HepG2 (cell line): ENCODE data around the gene SLAMF8. TPM values are rescaled to one million over a fixed set of nuclear protein-coding genes. Genes with fewer than 3 reads are reported as not detected.

ENCODE experiments used
- ATAC-seq: fragments of 200-7000 bp; cut with Tn5 transposase; 3 replicates; pipeline ENCODE4 v1.9.1; 2020; ENCODE audit warnings: mild to moderate bottlenecking, moderate library complexity
- BruUV-seq: library from RNA; stranded (reverse); fragments of 400-500 nt; replicated peaks from 2 replicates; lab custom pipeline; 2021; lab: Mats Ljungman, UMichigan
- CTCF ChIA-PET: fragments of 300-600 bp; formaldehyde crosslinking; extraction: SDS; loops from one replicate; lab custom pipeline; 2021; ENCODE audit warnings: low total read pairs, inconsistent platforms, low intra/inter-chr PET ratio; lab: Yijun Ruan, JAX
- POLR2A ChIA-PET: fragments of 350-600 bp; sonication (Branson Sonifier 250); formaldehyde crosslinking; loops from one replicate; lab custom pipeline; 2020; ENCODE audit warnings: antibody characterized with exemption, inconsistent platforms; lab: Yijun Ruan, JAX
- DNase-seq: peaks from one replicate; pipeline ENCODE4 v3.0.0-alpha.2; 2015; ENCODE audit warnings: low spot score
- FAIRE-seq: peaks from 3 replicates; lab custom pipeline; 2011; peaks lifted over from hg19 to GRCh38; lab: Jason Lieb, UNC
- H2AFZ ChIP-seq: one replicate; pipeline ENCODE4 v1.6.1; 2011; ENCODE audit warnings: low read length, inconsistent platforms
- H3K27ac ChIP-seq: fragments of 300-600 bp; 3 replicates; pipeline ENCODE4 v1.8.0; 2011; ENCODE audit warnings: mixed run types, mild to moderate bottlenecking, mixed read lengths, low read length, inconsistent platforms; ENCODE audit not compliant: insufficient read depth; ENCODE audit errors: extremely low read length
- H3K27me3 ChIP-seq, 2 experiments: fragments of 200-600 bp in 1 of 2; 2 replicates in 1 of 2; 3 replicates in 1 of 2; pipeline versions ENCODE4 v1.6.0 to v1.8.0; 2011; ENCODE audit warnings: low read length in 2 of 2, mild to moderate bottlenecking in 2 of 2, moderate library complexity in 2 of 2, inconsistent platforms in 1 of 2; ENCODE audit not compliant: insufficient read depth in 2 of 2, control insufficient read depth in 1 of 2
- H3K36me3 ChIP-seq, 2 experiments: fragments of 200-600 bp in 1 of 2; replicated peaks in 1 of 2; 2 replicates in 1 of 2; 3 replicates in 1 of 2; pipeline versions ENCODE4 v1.5.1 to v1.8.0; 2011; ENCODE audit warnings: low read length in 2 of 2, inconsistent platforms in 1 of 2; ENCODE audit not compliant: insufficient read depth in 2 of 2, control insufficient read depth in 1 of 2
- H3K4me1 ChIP-seq: 2 replicates; pipeline ENCODE4 v1.5.1; 2012; ENCODE audit warnings: low read length, inconsistent platforms; ENCODE audit not compliant: insufficient read depth
- H3K4me2 ChIP-seq: 2 replicates; pipeline ENCODE4 v1.6.0; 2011; ENCODE audit warnings: low read depth, low read length, inconsistent platforms
- H3K4me3 ChIP-seq, 3 experiments: fragments of 200-600 bp in 1 of 3; sonication (generic), shearing (Covaris generic) in 1 of 3; replicated peaks in 1 of 3; 2 replicates each; pipeline ENCODE4 v1.5.1; 2011 to 2016; ENCODE audit warnings: low read length in 3 of 3, inconsistent platforms in 2 of 3, low read depth in 2 of 3, mild to moderate bottlenecking in 2 of 3, control low read depth in 1 of 3, mixed read lengths in 1 of 3; ENCODE audit not compliant: insufficient read depth in 1 of 3
- H3K79me2 ChIP-seq: one replicate; pipeline ENCODE4 v1.6.1; 2011; ENCODE audit warnings: low read length, inconsistent platforms; ENCODE audit not compliant: insufficient read depth
- H3K9ac ChIP-seq: 2 replicates; pipeline ENCODE4 v1.6.0; 2011; ENCODE audit warnings: mild to moderate bottlenecking, low read depth, low read length, inconsistent platforms; ENCODE audit not compliant: insufficient read depth
- H3K9me3 ChIP-seq: 2 replicates; pipeline ENCODE4 v1.5.1; 2012; ENCODE audit warnings: mild to moderate bottlenecking, low read length
- H4K20me1 ChIP-seq: 2 replicates; pipeline ENCODE4 v1.6.0; 2011; ENCODE audit warnings: inconsistent platforms, mild to moderate bottlenecking, low read length, moderate library complexity; ENCODE audit not compliant: insufficient read depth
- ARID3A ChIP-seq: IDR thresholded peaks from 2 replicates; pipeline ENCODE4 v1.6.1; 2012; ENCODE audit warnings: low read depth, low read length, improper control_type of control experiment
- FOXO1 ChIP-seq: sonication (generic); formaldehyde crosslinking; IDR thresholded peaks from 2 replicates; pipeline ENCODE4 v1.4.0; 2020; ENCODE audit warnings: missing genetic modification reagents
- HNF1B ChIP-seq: sonication (generic); formaldehyde crosslinking; IDR thresholded peaks from 2 replicates; pipeline ENCODE4 v1.5.1; 2020; ENCODE audit warnings: mild to moderate bottlenecking, moderate library complexity, missing genetic modification reagents
- IRF2 ChIP-seq: IDR thresholded peaks from 2 replicates; pipeline ENCODE4 v1.6.1; 2018; ENCODE audit warnings: missing genetic modification reagents, missing compliant biosample characterization
- MIER3 ChIP-seq: IDR thresholded peaks from 2 replicates; pipeline ENCODE4 v1.6.1; 2016; ENCODE audit warnings: missing compliant biosample characterization, borderline replicate concordance
- MYNN ChIP-seq: sonication (generic); formaldehyde crosslinking; IDR thresholded peaks from 2 replicates; pipeline ENCODE4 v1.4.0; 2020; ENCODE audit warnings: mild to moderate bottlenecking, low read depth, missing genetic modification reagents
- NRL ChIP-seq: sonication (generic); formaldehyde crosslinking; IDR thresholded peaks from 2 replicates; pipeline ENCODE4 v1.5.0; 2020; ENCODE audit warnings: missing genetic modification reagents, mild to moderate bottlenecking, moderate library complexity, borderline replicate concordance
- PLRG1 ChIP-seq: fragments of 450-650 bp; conservative IDR thresholded peaks from 2 replicates; pipeline ENCODE4 v1.6.1; 2016
- TFAP4 ChIP-seq: sonication (generic); IDR thresholded peaks from 2 replicates; pipeline ENCODE4 v1.6.1; 2016; ENCODE audit warnings: low read depth, borderline replicate concordance
- ZBTB20 ChIP-seq: sonication (generic); formaldehyde crosslinking; IDR thresholded peaks from 2 replicates; pipeline ENCODE4 v1.8.1; 2023; ENCODE audit warnings: missing genetic modification reagents, low read depth, mild to moderate bottlenecking, borderline replicate concordance
- ZNF205 ChIP-seq: IDR thresholded peaks from 2 replicates; pipeline ENCODE4 v1.6.1; 2018; ENCODE audit warnings: missing biosample characterization, missing genetic modification reagents
- ZNF337 ChIP-seq: sonication (generic); formaldehyde crosslinking; IDR thresholded peaks from 2 replicates; pipeline ENCODE4 v1.5.1; 2020; ENCODE audit warnings: missing genetic modification reagents, low read depth, mild to moderate bottlenecking, borderline replicate concordance
- ZNF564 ChIP-seq: sonication (generic); formaldehyde crosslinking; IDR thresholded peaks from 2 replicates; pipeline ENCODE4 v1.8.1; 2023; ENCODE audit warnings: mild to moderate bottlenecking, missing genetic modification reagents
- ZNF629 ChIP-seq: sonication (generic); formaldehyde crosslinking; conservative IDR thresholded peaks from 2 replicates; pipeline ENCODE4 v1.5.0; 2020; ENCODE audit warnings: missing genetic modification reagents
- WGBS: methylation state at CpG from one replicate; pipeline ENCODE4 v1.1.6; 2017; ENCODE audit warnings: low lambda C conversion rate; 5-methylcytosine and 5-hydroxymethylcytosine counted together
- in situ Hi-C: cut with HindIII; loops from 2 replicates; pipeline ENCODE4 v1.10.0; 2017; ENCODE audit warnings: low pct_unique_long_range_greater_than_20kb; ENCODE audit not compliant: extremely low pct_ligation_motif_present
- intact Hi-C: fragments of 100-400 bp; cut with micrococcal nuclease; formaldehyde crosslinking; loops from one replicate; pipeline ENCODE4 v1.10.0; 2022; ENCODE audit not compliant: unreplicated experiment
- polyA plus RNA-seq, 8 experiments: library from polyadenylated mRNA; depleted of rRNA in 3 of 8; stranded (reverse) in 7 of 8; unstranded in 1 of 8; fragments of >200 nt; fragmentation: Illumina TruSeq in 4 of 8; extraction: Trizol in 4 of 8; gene quantifications; 2 replicates each; pipeline versions ENCODE4 v1.2.1 to v1.2.3, GENCODE V29; 2011 to 2016; ENCODE audit warnings: low read depth in 4 of 8, missing spikeins in 1 of 8, mixed read lengths in 1 of 8; ENCODE audit not compliant: insufficient read depth in 1 of 8
- total RNA-seq, 5 experiments: library from RNA; depleted of rRNA; stranded (reverse); fragments of >200 nt; fragmentation: Illumina TruSeq; extraction: Trizol; gene quantifications; 2 replicates each; pipeline ENCODE4 v1.2.3, GENCODE V29; 2016; ENCODE audit warnings: low read depth in 1 of 5
- TF ChIP-seq, protein P1 (sequence below): IDR thresholded peaks from 2 replicates; pipeline ENCODE4 v1.6.1; 2016
- TF ChIP-seq, protein P2 (sequence below): sonication (generic); formaldehyde crosslinking; IDR thresholded peaks from 2 replicates; pipeline ENCODE4 v1.4.0; 2020; ENCODE audit warnings: missing genetic modification reagents, borderline replicate concordance

Gene SLAMF8
- total and polyA plus RNA-seq, 2 of the 13 experiments (the other 11 are each of a cell fraction or from before 2014, with no cell fraction given) = not detected

DNA sequence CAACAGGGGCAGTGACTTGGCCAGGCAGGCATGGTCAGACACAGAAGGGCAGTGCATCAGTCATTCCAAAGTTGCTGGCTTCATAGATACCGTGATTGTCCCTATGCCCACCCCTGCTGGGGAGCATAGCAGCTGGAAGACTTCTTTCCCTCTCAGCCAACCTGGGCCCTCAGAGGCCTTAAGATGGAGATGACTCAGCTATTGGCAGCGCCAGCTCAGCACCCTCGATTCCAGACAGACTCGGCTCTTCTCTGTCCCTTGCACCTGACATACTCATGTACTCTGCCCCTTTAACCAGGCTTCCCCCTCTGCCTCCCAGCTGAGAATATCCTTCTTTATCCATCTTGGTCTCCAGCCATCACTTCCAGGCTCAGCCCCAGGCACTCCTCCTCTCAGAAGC lies 16.8 kb downstream of the SLAMF8 start:
- 67% methylated on average over 3 of the region's 4 CpGs for WGBS
- Histone ChIP-seq H3K79me2 (no peaks in the 10 kb centered on the region), H3K9ac (no peak overlapping the region), H3K27ac (no peak overlapping the region), H3K27me3 (peaks cover 0 to 4% of the 10 kb centered on the region in 2 experiments; a peak in 3 of 5 replicates), H3K4me2 (no peak overlapping the region), H3K9me3 (no peaks in the 10 kb centered on the region), H3K4me1 (peaks cover 8% of the 10 kb centered on the region; the same call in 1 of the 2 replicates), H3K36me3 (no peaks in the 10 kb centered on the region), H2AFZ (no peak overlapping the region), H3K4me3 (no peak overlapping the region), H4K20me1 (no peaks in the 10 kb centered on the region)
- no TSS peak for BruUV-seq
- intact Hi-C loops (no loop called here), in situ Hi-C loops (no loop called here)
- ChIA-PET POLR2A (no interaction called here), CTCF (no interaction called here)
- DNase-seq (no peak), FAIRE-seq (no peak), ATAC-seq (no peak)
- no peak for TF ChIP-seq IRF2 (CRISPR knock-in tag)
- no peak for TF ChIP-seq PLRG1
- TF ChIP-seq, protein P1, sequence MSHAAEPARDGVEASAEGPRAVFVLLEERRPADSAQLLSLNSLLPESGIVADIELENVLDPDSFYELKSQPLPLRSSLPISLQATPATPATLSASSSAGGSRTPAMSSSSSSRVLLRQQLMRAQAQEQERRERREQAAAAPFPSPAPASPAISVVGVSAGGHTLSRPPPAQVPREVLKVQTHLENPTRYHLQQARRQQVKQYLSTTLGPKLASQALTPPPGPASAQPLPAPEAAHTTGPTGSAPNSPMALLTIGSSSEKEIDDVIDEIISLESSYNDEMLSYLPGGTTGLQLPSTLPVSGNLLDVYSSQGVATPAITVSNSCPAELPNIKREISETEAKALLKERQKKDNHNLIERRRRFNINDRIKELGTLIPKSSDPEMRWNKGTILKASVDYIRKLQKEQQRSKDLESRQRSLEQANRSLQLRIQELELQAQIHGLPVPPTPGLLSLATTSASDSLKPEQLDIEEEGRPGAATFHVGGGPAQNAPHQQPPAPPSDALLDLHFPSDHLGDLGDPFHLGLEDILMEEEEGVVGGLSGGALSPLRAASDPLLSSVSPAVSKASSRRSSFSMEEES = no peak
- TF ChIP-seq FOXO1 (CRISPR knock-in tag) = no peak
- TF ChIP-seq MYNN (CRISPR knock-in tag) = no peak
- TF ChIP-seq ARID3A = no peak
- no peak for TF ChIP-seq ZNF205
- TF ChIP-seq ZNF564 (CRISPR knock-in tag) = no peak
- no peak for TF ChIP-seq TFAP4
- TF ChIP-seq ZNF337 = no peak
- TF ChIP-seq NRL (CRISPR knock-in tag) = no peak
- no peak for TF ChIP-seq ZBTB20 (CRISPR knock-in tag)
- TF ChIP-seq, protein P2, sequence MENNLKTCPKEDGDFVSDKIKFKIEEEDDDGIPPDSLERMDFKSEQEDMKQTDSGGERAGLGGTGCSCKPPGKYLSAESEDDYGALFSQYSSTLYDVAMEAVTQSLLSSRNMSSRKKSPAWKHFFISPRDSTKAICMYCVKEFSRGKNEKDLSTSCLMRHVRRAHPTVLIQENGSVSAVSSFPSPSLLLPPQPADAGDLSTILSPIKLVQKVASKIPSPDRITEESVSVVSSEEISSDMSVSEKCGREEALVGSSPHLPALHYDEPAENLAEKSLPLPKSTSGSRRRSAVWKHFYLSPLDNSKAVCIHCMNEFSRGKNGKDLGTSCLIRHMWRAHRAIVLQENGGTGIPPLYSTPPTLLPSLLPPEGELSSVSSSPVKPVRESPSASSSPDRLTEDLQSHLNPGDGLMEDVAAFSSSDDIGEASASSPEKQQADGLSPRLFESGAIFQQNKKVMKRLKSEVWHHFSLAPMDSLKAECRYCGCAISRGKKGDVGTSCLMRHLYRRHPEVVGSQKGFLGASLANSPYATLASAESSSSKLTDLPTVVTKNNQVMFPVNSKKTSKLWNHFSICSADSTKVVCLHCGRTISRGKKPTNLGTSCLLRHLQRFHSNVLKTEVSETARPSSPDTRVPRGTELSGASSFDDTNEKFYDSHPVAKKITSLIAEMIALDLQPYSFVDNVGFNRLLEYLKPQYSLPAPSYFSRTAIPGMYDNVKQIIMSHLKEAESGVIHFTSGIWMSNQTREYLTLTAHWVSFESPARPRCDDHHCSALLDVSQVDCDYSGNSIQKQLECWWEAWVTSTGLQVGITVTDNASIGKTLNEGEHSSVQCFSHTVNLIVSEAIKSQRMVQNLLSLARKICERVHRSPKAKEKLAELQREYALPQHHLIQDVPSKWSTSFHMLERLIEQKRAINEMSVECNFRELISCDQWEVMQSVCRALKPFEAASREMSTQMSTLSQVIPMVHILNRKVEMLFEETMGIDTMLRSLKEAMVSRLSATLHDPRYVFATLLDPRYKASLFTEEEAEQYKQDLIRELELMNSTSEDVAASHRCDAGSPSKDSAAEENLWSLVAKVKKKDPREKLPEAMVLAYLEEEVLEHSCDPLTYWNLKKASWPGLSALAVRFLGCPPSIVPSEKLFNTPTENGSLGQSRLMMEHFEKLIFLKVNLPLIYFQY (CRISPR knock-in tag) = no peak
- no peak for TF ChIP-seq ZNF629 (CRISPR knock-in tag)
- no peak for TF ChIP-seq MIER3 (CRISPR knock-in tag)
- no peak for TF ChIP-seq HNF1B (CRISPR knock-in tag)
